H1 (cell line): ENCODE measurements around the gene ZNF516. TPM values are rescaled to one million over a fixed set of nuclear protein-coding genes. Genes with fewer than 3 reads are reported as not detected.

Experiments
- CBX5 ChIP-seq: fragments of 300-800, 300-1000 bp; sonication (generic); IDR thresholded peaks from 2 replicates; pipeline ENCODE4 v1.7.1; 2016; ENCODE audit warnings: antibody characterized with exemption, low read length, low read depth
- RAD21 ChIP-seq, 2 experiments: IDR thresholded peaks in 1 of 2; conservative IDR thresholded peaks in 1 of 2; 2 replicates each; pipeline ENCODE4 v1.6.1; 2011; ENCODE audit warnings: low read depth in 2 of 2, low read length in 2 of 2, improper control_type of control experiment in 1 of 2, inconsistent platforms in 1 of 2, mild to moderate bottlenecking in 1 of 2, moderate library complexity in 1 of 2
- TAF1 ChIP-seq: IDR thresholded peaks from 2 replicates; pipeline ENCODE4 v1.6.1; 2011; ENCODE audit warnings: mild to moderate bottlenecking, low read depth, low read length
- TEAD4 ChIP-seq: IDR thresholded peaks from 2 replicates; pipeline ENCODE4 v1.6.1; 2012; ENCODE audit warnings: low read depth, low read length, inconsistent platforms, mixed read lengths
- polyA plus RNA-seq, 7 experiments: library from polyadenylated mRNA; depleted of rRNA in 3 of 7; stranded (reverse) in 5 of 7; unstranded in 2 of 7; fragments of >200 nt in 5 of 7; fragments of 200-250 nt in 2 of 7; gene quantifications; 1 replicate in 5 of 7; 2 replicates in 1 of 7; 4 replicates in 1 of 7; pipeline versions ENCODE4 v1.2.1 to v1.2.3, GENCODE V29; 2011 to 2013; ENCODE audit warnings: missing spikeins in 2 of 7, mixed read lengths in 2 of 7
- total RNA-seq: library from RNA; stranded (reverse); fragmentation: NEBNext Ultra II Directional; extraction: Animal tissue kit (Norgen Biotek cat#: 25700); gene quantifications from 2 replicates; pipeline ENCODE4 v1.2.1, GENCODE V29; 2021
- TF ChIP-seq, protein P1 (sequence below): fragments of 300-600 bp; sonication (generic); IDR thresholded peaks from 2 replicates; pipeline ENCODE4 v1.7.1; 2012; ENCODE audit warnings: low read length, moderate library complexity, mild to moderate bottlenecking, inconsistent platforms; ENCODE audit not compliant: insufficient replicate concordance

ZNF516 gene
- total and polyA plus RNA-seq, 2 of the 8 experiments (the other 6 are each of a cell fraction or from before 2014, with no cell fraction given) = 7.3 to 17.0 TPM

DNA sequence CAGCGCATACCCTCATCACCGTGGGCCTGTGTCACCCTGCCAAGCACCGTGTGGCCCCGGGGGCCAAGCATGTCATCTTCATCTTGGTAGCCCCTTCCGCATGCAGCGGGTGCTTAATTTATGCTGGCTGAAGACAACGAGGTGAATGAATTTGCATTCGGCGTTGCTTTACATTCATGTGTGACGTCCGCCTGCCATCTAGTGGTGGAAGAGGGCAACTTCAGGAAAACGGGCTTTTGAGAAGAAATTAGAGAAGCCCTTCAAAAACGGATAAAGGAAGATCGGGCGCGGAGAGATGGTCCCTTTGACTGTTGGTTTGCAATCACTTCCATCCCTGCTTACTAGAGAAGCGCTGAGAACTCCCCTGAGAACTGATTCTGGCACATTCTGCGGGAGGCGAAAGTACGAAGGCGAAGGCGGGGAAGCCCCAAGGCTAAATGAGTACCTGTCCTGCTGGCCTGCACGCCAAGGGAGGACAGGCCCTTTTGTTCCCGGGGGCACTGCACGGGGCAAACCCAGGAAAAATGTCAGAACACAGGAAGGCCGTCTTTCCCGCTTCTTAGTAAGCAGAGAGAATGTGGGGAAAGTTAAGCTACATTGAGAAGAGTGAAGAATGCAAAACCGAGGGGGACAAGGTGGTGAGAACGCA, 145.9 kb downstream of the ZNF516 start (continued):
- TF ChIP-seq, protein P1, sequence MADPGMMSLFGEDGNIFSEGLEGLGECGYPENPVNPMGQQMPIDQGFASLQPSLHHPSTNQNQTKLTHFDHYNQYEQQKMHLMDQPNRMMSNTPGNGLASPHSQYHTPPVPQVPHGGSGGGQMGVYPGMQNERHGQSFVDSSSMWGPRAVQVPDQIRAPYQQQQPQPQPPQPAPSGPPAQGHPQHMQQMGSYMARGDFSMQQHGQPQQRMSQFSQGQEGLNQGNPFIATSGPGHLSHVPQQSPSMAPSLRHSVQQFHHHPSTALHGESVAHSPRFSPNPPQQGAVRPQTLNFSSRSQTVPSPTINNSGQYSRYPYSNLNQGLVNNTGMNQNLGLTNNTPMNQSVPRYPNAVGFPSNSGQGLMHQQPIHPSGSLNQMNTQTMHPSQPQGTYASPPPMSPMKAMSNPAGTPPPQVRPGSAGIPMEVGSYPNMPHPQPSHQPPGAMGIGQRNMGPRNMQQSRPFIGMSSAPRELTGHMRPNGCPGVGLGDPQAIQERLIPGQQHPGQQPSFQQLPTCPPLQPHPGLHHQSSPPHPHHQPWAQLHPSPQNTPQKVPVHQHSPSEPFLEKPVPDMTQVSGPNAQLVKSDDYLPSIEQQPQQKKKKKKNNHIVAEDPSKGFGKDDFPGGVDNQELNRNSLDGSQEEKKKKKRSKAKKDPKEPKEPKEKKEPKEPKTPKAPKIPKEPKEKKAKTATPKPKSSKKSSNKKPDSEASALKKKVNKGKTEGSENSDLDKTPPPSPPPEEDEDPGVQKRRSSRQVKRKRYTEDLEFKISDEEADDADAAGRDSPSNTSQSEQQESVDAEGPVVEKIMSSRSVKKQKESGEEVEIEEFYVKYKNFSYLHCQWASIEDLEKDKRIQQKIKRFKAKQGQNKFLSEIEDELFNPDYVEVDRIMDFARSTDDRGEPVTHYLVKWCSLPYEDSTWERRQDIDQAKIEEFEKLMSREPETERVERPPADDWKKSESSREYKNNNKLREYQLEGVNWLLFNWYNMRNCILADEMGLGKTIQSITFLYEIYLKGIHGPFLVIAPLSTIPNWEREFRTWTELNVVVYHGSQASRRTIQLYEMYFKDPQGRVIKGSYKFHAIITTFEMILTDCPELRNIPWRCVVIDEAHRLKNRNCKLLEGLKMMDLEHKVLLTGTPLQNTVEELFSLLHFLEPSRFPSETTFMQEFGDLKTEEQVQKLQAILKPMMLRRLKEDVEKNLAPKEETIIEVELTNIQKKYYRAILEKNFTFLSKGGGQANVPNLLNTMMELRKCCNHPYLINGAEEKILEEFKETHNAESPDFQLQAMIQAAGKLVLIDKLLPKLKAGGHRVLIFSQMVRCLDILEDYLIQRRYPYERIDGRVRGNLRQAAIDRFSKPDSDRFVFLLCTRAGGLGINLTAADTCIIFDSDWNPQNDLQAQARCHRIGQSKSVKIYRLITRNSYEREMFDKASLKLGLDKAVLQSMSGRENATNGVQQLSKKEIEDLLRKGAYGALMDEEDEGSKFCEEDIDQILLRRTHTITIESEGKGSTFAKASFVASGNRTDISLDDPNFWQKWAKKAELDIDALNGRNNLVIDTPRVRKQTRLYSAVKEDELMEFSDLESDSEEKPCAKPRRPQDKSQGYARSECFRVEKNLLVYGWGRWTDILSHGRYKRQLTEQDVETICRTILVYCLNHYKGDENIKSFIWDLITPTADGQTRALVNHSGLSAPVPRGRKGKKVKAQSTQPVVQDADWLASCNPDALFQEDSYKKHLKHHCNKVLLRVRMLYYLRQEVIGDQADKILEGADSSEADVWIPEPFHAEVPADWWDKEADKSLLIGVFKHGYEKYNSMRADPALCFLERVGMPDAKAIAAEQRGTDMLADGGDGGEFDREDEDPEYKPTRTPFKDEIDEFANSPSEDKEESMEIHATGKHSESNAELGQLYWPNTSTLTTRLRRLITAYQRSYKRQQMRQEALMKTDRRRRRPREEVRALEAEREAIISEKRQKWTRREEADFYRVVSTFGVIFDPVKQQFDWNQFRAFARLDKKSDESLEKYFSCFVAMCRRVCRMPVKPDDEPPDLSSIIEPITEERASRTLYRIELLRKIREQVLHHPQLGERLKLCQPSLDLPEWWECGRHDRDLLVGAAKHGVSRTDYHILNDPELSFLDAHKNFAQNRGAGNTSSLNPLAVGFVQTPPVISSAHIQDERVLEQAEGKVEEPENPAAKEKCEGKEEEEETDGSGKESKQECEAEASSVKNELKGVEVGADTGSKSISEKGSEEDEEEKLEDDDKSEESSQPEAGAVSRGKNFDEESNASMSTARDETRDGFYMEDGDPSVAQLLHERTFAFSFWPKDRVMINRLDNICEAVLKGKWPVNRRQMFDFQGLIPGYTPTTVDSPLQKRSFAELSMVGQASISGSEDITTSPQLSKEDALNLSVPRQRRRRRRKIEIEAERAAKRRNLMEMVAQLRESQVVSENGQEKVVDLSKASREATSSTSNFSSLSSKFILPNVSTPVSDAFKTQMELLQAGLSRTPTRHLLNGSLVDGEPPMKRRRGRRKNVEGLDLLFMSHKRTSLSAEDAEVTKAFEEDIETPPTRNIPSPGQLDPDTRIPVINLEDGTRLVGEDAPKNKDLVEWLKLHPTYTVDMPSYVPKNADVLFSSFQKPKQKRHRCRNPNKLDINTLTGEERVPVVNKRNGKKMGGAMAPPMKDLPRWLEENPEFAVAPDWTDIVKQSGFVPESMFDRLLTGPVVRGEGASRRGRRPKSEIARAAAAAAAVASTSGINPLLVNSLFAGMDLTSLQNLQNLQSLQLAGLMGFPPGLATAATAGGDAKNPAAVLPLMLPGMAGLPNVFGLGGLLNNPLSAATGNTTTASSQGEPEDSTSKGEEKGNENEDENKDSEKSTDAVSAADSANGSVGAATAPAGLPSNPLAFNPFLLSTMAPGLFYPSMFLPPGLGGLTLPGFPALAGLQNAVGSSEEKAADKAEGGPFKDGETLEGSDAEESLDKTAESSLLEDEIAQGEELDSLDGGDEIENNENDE = no peak
- no peak for TF ChIP-seq CBX5
- no peak for TF ChIP-seq TAF1
- TF ChIP-seq TEAD4 = no peak
- peak; percentile 93 to 96 for TF ChIP-seq RAD21 (IDR thresholded peaks at IDR 0.05 in 1 of 2, conservative IDR thresholded peaks at IDR 0.05 in 1 of 2; ENCODE audit: low read depth in 2 of 2, low read length in 2 of 2)
